Measurements from ENCODE around the gene SPAG9.

GRCh38 chr17:51018541-51018940 is 102.1 kb downstream of the SPAG9 start:
- TF ChIP-seq POLR2A (IDR thresholded peaks at IDR 0.05) (no peak), POLR2AphosphoS5 (IDR thresholded peaks at IDR 0.05) (no peak), EP300 (IDR thresholded peaks at IDR 0.05; ENCODE audit: low read depth) (no peak)
- TF ChIP-seq, protein P1, sequence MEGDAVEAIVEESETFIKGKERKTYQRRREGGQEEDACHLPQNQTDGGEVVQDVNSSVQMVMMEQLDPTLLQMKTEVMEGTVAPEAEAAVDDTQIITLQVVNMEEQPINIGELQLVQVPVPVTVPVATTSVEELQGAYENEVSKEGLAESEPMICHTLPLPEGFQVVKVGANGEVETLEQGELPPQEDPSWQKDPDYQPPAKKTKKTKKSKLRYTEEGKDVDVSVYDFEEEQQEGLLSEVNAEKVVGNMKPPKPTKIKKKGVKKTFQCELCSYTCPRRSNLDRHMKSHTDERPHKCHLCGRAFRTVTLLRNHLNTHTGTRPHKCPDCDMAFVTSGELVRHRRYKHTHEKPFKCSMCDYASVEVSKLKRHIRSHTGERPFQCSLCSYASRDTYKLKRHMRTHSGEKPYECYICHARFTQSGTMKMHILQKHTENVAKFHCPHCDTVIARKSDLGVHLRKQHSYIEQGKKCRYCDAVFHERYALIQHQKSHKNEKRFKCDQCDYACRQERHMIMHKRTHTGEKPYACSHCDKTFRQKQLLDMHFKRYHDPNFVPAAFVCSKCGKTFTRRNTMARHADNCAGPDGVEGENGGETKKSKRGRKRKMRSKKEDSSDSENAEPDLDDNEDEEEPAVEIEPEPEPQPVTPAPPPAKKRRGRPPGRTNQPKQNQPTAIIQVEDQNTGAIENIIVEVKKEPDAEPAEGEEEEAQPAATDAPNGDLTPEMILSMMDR (IDR thresholded peaks at IDR 0.05) = no peak
